GM19035 (cell line): ENCODE results near the gene COASY.
"Not testable (repeated sequence)": the region's sequence is repeated elsewhere in the genome, so short reads cannot be mapped to it uniquely, and the experiment has no call there.

Source experiments
- ATAC-seq: cut with Tn5 transposase; IDR thresholded peaks from one replicate; pipeline ENCODE4 v1.9.1; 2021; ENCODE audit not compliant: unreplicated experiment

COASY gene

DNA sequence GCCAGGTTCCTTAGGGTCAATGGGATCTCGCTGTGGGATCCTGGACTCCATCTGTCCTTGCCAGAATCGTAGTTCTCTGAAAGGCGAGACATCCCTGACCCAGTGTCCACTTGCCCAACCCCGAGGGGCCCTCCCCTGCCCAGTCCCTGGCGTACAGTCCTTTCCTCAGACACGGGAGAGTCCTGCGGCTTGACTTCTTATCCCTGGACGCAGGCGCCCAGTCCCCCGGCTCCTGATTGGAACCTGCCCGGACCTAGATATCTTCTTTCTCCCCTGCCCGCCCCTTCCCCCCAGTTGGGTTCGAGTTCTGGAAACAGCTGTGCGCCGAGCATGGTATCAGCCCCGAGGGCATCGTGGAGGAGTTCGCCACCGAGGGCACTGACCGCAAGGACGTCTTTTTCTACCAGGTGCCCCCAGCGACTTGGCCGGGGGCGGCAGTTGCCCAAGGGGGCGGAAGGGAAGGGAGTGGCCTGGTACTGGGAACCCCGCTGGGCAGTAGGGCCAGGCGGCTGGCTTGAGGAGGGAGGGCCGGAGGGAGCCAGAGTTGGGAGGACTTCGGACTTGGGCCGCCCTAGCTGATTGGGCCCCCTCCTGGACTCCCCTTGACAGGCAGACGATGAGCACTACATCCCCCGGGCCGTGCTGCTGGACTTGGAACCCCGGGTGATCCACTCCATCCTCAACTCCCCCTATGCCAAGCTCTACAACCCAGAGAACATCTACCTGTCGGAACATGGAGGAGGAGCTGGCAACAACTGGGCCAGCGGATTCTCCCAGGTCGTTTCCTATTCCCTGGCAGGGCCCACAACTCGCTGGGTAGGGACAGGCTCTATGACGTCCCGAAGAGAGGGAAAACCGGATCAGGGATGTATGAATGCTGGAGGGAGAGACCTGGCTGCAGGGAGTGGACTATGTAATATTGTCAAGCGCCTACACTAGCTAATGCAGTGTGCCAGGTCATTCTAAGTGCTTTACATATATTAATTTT lies 48.2 kb downstream of the COASY start:
- not testable (repeated sequence) for ATAC-seq

DNA sequence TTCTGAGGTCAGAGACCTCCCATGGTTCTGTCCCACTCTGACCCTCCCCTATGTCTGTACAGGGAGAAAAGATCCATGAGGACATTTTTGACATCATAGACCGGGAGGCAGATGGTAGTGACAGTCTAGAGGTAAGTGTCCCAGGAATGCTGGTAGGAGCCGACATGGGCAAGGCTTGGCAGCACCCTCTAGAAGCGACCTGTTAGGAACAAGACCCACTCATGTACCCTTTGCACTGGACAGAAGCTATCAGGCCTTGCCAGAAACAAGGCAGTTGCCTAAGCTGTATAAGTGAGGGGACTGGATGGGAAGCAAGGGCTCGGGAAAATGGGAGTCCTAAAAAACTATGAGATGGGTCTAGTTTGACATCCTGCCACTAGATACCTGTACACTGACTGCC lies 50.1 kb downstream of the COASY start:
- ATAC-seq: no peak

DNA sequence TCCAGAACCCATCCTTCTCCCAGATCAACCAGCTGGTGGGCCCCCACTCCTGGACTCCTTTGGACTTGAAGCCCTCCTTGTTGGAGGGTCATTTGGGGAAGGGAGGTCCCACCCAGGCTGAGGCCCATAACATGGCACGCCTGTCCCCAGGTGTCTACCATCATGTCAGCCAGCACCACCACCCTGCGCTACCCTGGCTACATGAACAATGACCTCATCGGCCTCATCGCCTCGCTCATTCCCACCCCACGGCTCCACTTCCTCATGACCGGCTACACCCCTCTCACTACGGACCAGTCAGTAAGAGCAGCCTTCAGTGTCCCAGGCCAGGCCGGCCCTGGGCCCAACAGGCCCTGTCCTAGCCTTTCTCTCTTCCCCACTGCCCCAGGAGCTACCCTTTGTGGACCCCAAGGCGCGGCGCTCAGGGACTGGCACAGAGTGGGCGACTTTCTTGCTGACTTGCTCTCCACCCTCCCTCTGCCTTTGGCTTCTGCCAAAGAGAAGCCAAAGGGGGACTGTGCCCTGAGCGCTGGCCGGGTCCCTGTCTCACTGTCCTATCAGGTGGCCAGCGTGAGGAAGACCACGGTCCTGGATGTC lies 51.8 kb downstream of the COASY start:
- no peak for ATAC-seq
